Measurements from ENCODE around the gene AXIN2.

- TF ChIP-seq POLR2A (IDR thresholded peaks at IDR 0.05) = no peak
- TF ChIP-seq CTCF (IDR thresholded peaks at IDR 0.05) = no peak
Measured at GRCh38 chr17:65588181-65588808, 26.8 kb upstream of the AXIN2 start.

All from thyroid gland (tissue), 4 donors.